DMS 273 (cell line): ENCODE measurements around the gene LRMDA.
A peak's percentile ranks its signal among the peaks of the same experiment; 100 is the strongest.
"Not testable (repeated sequence)": the region's sequence is repeated elsewhere in the genome, so short reads cannot be mapped to it uniquely, and the experiment has no call there.

Experiments used
- DNase-seq: peaks from one replicate; lab custom pipeline; 2025; ENCODE audit not compliant: unreplicated experiment; lab: John Stamatoyannopoulos, UW

Gene LRMDA

GRCh38 chr10:75605795-75606194 lies 174.4 kb downstream of the LRMDA start:
- DNase-seq: not testable (repeated sequence)

- no peak for DNase-seq
Measured at GRCh38 chr10:75606203-75606779, 174.9 kb downstream of the LRMDA start.

GRCh38 chr10:75607576-75607975 lies 176.2 kb downstream of the LRMDA start:
- no peak for DNase-seq

- DNase-seq: no peak
Measured at GRCh38 chr10:75610183-75610582, 178.8 kb downstream of the LRMDA start.

- peak; percentile 44 for DNase-seq
Measured at GRCh38 chr10:75611172-75611992, 180.0 kb downstream of the LRMDA start.

GRCh38 chr10:75611993-75612372 lies 180.6 kb downstream of the LRMDA start:
- no peak for DNase-seq

- peak; percentile 21 for DNase-seq
Measured at GRCh38 chr10:75612904-75613684, 181.7 kb downstream of the LRMDA start.

- DNase-seq: peak; percentile 70
Measured at GRCh38 chr10:75613685-75614504, 182.5 kb downstream of the LRMDA start.

GRCh38 chr10:75616076-75616475 lies 184.7 kb downstream of the LRMDA start:
- peak; percentile 3 for DNase-seq

GRCh38 chr10:75616874-75617478 lies 185.6 kb downstream of the LRMDA start:
- peak; percentile 67 for DNase-seq

GRCh38 chr10:75617485-75618155 lies 186.2 kb downstream of the LRMDA start:
- DNase-seq: no peak

- DNase-seq: no peak
Measured at GRCh38 chr10:75619635-75620034, 188.2 kb downstream of the LRMDA start.

GRCh38 chr10:75620356-75620755 lies 188.9 kb downstream of the LRMDA start:
- no peak for DNase-seq

- not testable (repeated sequence) for DNase-seq
Measured at GRCh38 chr10:75621003-75621402, 189.6 kb downstream of the LRMDA start.

GRCh38 chr10:75622503-75622902 lies 191.1 kb downstream of the LRMDA start:
- no peak for DNase-seq

- DNase-seq: no peak
Measured at GRCh38 chr10:75623310-75624093, 192.1 kb downstream of the LRMDA start.

GRCh38 chr10:75624638-75625037 lies 193.2 kb downstream of the LRMDA start:
- DNase-seq: no peak

- DNase-seq: no peak
Measured at GRCh38 chr10:75630746-75631145, 199.3 kb downstream of the LRMDA start.

GRCh38 chr10:75632805-75633462 lies 201.5 kb downstream of the LRMDA start:
- peak; percentile 1 for DNase-seq
